Glutamatergic neuron (in vitro differentiated cells): ENCODE measurements around the gene SLC35D3. TPM values are rescaled to one million over a fixed set of nuclear protein-coding genes. Genes with fewer than 3 reads are reported as not detected.
"Not testable (repeated sequence)": the region's sequence is repeated elsewhere in the genome, so short reads cannot be mapped to it uniquely, and the experiment has no call there.

ENCODE experiments used
- DNase-seq: peaks from one replicate; pipeline ENCODE4 v3.0.0; 2022
- H3K27ac Mint-ChIP-seq: one replicate; pipeline ENCODE4 v1.8.0; 2020; ENCODE audit warnings: mild to moderate bottlenecking, mixed read lengths, inconsistent platforms; ENCODE audit not compliant: unreplicated experiment
- H3K27me3 Mint-ChIP-seq: one replicate; pipeline ENCODE4 v1.8.0; 2020; ENCODE audit warnings: mild to moderate bottlenecking, moderate library complexity, mixed read lengths, inconsistent platforms; ENCODE audit not compliant: unreplicated experiment
- H3K36me3 Mint-ChIP-seq: one replicate; pipeline ENCODE4 v1.8.0; 2020; ENCODE audit warnings: mild to moderate bottlenecking, mixed read lengths, inconsistent platforms; ENCODE audit not compliant: unreplicated experiment
- H3K4me1 Mint-ChIP-seq: one replicate; pipeline ENCODE4 v1.8.0; 2020; ENCODE audit warnings: mild to moderate bottlenecking, low read depth, mixed read lengths, inconsistent platforms; ENCODE audit not compliant: unreplicated experiment
- H3K4me3 Mint-ChIP-seq: one replicate; pipeline ENCODE4 v1.8.0; 2020; ENCODE audit warnings: mild to moderate bottlenecking, mixed read lengths, inconsistent platforms; ENCODE audit not compliant: unreplicated experiment
- H3K9me3 Mint-ChIP-seq: one replicate; pipeline ENCODE4 v1.8.0; 2020; ENCODE audit warnings: mild to moderate bottlenecking, moderate library complexity, mixed read lengths, inconsistent platforms; ENCODE audit not compliant: unreplicated experiment
- total RNA-seq: library from RNA; stranded (reverse); fragmentation: NEBNext Ultra II Directional; extraction: Animal tissue kit (Norgen Biotek cat#: 25700); gene quantifications from one replicate; pipeline ENCODE4 v1.2.1, GENCODE V29; 2021; ENCODE audit not compliant: unreplicated experiment
- TF ChIP-seq, protein P1 (sequence below): fragments of 200-600 bp; sonication (generic); IDR thresholded peaks from one replicate; pipeline ENCODE4 v1.5.0; 2021; ENCODE audit not compliant: partially characterized antibody, unreplicated experiment

Gene SLC35D3
- total RNA-seq, 1 donor from 2014 or later: not detected

DNA sequence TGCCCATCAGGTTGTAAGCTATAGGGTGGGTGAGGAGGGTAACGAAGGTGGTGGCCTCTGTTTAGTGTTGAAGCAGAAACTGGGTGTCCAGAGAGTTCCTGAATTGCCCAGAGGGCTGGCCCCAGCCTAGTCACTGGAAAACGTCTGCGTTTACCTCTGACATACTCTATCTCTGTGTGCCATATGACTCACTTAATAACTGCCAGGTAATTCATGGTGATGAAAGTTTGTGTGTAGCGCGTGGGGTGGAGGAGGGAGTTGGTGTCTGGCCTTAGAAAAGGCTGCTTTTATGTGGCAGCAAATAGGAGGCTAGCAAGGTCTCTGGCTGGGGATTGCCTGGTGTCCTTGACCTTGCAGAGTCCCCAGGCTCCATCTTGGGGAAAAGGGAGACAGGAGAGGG lies 47.3 kb downstream of the SLC35D3 start:
- Mint-ChIP-seq H3K27me3 (peaks cover 2% of the 10 kb centered on the region), H3K4me3 (no peak overlapping the region), H3K36me3 (no peaks in the 10 kb centered on the region), H3K27ac (no peak overlapping the region), H3K4me1 (peaks cover 14% of the 10 kb centered on the region), H3K9me3 (no peaks in the 10 kb centered on the region)
- DNase-seq: no peak
- TF ChIP-seq, protein P1, sequence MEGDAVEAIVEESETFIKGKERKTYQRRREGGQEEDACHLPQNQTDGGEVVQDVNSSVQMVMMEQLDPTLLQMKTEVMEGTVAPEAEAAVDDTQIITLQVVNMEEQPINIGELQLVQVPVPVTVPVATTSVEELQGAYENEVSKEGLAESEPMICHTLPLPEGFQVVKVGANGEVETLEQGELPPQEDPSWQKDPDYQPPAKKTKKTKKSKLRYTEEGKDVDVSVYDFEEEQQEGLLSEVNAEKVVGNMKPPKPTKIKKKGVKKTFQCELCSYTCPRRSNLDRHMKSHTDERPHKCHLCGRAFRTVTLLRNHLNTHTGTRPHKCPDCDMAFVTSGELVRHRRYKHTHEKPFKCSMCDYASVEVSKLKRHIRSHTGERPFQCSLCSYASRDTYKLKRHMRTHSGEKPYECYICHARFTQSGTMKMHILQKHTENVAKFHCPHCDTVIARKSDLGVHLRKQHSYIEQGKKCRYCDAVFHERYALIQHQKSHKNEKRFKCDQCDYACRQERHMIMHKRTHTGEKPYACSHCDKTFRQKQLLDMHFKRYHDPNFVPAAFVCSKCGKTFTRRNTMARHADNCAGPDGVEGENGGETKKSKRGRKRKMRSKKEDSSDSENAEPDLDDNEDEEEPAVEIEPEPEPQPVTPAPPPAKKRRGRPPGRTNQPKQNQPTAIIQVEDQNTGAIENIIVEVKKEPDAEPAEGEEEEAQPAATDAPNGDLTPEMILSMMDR: no peak

DNA sequence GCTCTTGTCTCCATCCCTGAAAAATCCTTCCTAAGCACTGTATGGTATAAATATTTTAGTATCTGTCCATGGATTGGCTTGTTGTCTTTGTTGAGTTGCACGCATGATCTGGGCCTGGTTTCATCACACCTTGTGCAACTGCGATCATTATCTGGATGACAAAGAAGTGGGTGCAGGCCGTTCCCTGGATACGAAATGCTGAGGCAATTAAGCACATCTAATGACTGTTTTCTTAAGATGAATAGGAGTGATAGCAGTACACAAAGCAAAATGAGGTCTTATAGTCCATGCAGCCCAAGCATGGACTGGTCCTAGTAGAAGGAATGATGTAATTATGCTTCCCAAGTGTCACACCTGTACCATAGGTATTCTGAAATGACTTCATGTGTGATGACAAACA lies 47.8 kb downstream of the SLC35D3 start:
- DNase-seq: no peak
- TF ChIP-seq, protein P1: no peak
- Mint-ChIP-seq H3K9me3 (no peaks in the 10 kb centered on the region), H3K36me3 (no peaks in the 10 kb centered on the region), H3K27me3 (peaks cover 2% of the 10 kb centered on the region), H3K4me3 (no peak overlapping the region), H3K27ac (no peak overlapping the region), H3K4me1 (peaks cover 13% of the 10 kb centered on the region)

DNA sequence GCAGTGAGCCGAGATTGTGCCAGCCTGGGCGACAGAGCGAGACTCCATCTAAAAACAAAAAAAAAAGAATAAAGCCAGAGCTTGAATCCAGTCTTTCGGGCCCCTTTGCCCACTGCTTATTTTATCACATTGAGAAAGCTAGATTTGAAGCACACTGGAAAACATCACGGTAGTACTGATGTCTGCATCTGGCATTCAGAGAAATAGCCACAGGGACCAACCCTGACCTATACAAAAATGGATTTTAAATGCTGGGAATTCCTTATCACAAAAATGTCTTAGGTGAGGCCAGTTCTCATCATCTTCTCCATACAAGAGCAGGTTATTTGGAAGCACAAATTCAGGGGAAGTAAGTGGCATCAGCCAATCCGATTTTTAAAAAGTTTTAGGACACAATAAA lies 49.5 kb downstream of the SLC35D3 start:
- Mint-ChIP-seq H3K9me3 (no peaks in the 10 kb centered on the region), H3K4me1 (peaks cover 10% of the 10 kb centered on the region), H3K27me3 (peaks cover 4% of the 10 kb centered on the region), H3K27ac (no peak overlapping the region), H3K4me3 (no peak overlapping the region), H3K36me3 (no peaks in the 10 kb centered on the region)
- DNase-seq: no peak
- TF ChIP-seq, protein P1: no peak

DNA sequence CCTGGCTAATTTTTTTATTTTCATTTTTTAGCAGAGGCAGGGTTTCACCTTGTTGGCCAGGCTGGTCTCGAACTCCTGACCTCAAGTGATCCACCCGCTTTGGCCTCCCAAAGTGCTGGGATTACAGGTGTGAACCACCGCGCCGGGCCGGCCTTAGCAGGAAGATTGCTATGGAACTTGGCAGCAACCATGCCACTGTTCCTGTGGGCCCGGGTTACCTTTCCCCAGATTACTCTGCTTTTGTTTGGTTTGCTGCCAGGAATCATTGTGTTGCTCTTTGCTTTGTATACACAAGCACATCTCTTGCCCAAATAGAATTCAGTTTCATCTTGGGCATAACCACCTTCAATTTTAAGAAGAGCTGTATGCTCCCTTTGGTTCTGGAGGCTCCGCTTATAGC lies 51.7 kb downstream of the SLC35D3 start:
- not testable (repeated sequence) for H3K36me3 Mint-ChIP-seq, H3K27me3 Mint-ChIP-seq, H3K4me3 Mint-ChIP-seq, H3K9me3 Mint-ChIP-seq, H3K27ac Mint-ChIP-seq, DNase-seq, H3K4me1 Mint-ChIP-seq

Other genes with a start within 250 kb of the SLC35D3 start
- gene MAP3K5, start 129.8 kb upstream of the SLC35D3 start, total RNA-seq: 0.66 TPM
- gene PEX7, start 99.7 kb upstream of the SLC35D3 start, total RNA-seq: 4.1 TPM
- gene IL20RA, start 122.7 kb downstream of the SLC35D3 start, total RNA-seq: not detected